GM12874 (cell line): Measurements from ENCODE around the gene DLL3.

Experiments
- TF ChIP-seq, protein P1 (sequence below): IDR thresholded peaks from 2 replicates; pipeline ENCODE4 v1.5.1; 2011; ENCODE audit warnings: low read depth, mild to moderate bottlenecking, control low read depth, low read length, moderate library complexity; ENCODE audit not compliant: insufficient read depth

DLL3 gene

GRCh38 chr19:39514840-39515550, 16.2 kb downstream of the DLL3 start, which contains the start of gene SELENOV:
TSS of gene SELENOV (plus strand) at chr19:39515139. CDS start at chr19:39515213, 74 bp downstream.
- TF ChIP-seq, protein P1, sequence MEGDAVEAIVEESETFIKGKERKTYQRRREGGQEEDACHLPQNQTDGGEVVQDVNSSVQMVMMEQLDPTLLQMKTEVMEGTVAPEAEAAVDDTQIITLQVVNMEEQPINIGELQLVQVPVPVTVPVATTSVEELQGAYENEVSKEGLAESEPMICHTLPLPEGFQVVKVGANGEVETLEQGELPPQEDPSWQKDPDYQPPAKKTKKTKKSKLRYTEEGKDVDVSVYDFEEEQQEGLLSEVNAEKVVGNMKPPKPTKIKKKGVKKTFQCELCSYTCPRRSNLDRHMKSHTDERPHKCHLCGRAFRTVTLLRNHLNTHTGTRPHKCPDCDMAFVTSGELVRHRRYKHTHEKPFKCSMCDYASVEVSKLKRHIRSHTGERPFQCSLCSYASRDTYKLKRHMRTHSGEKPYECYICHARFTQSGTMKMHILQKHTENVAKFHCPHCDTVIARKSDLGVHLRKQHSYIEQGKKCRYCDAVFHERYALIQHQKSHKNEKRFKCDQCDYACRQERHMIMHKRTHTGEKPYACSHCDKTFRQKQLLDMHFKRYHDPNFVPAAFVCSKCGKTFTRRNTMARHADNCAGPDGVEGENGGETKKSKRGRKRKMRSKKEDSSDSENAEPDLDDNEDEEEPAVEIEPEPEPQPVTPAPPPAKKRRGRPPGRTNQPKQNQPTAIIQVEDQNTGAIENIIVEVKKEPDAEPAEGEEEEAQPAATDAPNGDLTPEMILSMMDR: no peak

DNA sequence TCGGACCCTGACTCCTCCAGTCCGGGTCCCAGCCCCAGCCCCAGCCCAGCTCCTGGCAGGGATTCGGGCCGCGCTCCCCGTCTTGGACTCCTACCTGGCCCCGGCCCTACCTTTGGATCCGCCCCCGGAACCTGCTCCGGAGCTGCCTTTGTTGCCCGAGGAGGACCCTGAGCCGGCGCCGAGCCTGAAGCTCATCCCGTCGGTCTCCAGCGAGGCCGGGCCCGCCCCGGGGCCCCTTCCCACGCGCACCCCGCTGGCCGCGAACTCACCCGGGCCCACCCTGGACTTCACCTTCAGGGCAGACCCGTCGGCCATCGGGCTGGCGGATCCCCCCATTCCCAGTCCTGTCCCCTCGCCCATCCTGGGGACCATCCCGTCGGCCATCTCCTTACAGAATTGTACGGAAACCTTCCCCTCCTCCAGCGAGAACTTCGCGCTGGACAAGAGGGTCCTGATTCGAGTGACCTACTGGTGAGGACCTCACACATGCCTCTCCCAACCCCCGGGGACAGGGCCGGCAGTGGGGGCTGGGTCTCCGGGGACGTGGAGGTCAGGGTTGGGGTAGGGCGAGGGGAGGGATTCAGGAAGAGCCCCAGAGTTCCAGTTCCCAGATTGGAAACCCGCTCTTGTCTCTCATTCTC, 16.9 kb downstream of the DLL3 start:
- TF ChIP-seq, protein P1: no peak

- TF ChIP-seq, protein P1: no peak
Observed at GRCh38 chr19:39516270-39516669, 17.5 kb downstream of the DLL3 start.

- TF ChIP-seq, protein P1: no peak
Observed at GRCh38 chr19:39517432-39517831, 18.7 kb downstream of the DLL3 start.

GRCh38 chr19:39518458-39518857, 19.7 kb downstream of the DLL3 start:
- TF ChIP-seq, protein P1: no peak

DNA sequence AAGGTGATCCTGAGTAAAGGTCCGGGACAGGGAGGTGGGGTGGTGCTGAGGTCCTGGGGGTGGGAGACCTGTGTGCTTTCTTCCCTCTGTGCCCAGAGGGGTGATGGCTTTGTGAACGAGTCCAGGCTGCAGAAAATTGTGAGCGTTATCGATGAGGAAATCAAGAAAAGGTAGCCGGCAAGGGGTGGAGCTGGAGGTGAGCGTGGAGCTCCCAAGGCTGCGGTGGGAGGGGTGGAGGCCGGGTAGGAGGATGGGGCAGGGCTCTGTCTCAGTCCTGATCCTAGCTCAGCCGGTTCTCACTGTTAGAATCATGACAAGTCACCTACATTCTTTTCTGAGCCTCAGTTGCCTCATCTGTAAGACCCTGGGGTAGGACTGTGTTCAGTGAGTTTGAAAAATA, 20.2 kb downstream of the DLL3 start:
- TF ChIP-seq, protein P1: no peak

- TF ChIP-seq, protein P1: no peak
Observed at GRCh38 chr19:39520541-39521484, 22.1 kb downstream of the DLL3 start.
